Tibial nerve (tissue), 4 donors: ENCODE data around the gene PHETA2. TPM values are rescaled to one million over a fixed set of nuclear protein-coding genes. Genes with fewer than 3 reads are reported as not detected.
"Not testable (repeated sequence)": the region's sequence is repeated elsewhere in the genome, so short reads cannot be mapped to it uniquely, and the experiment has no call there.

Source experiments
- DNase-seq, 2 donors: peaks; one replicate each; pipeline ENCODE4 v3.0.0-alpha.2; 2019; ENCODE audit warnings: low spot score in 2 of 2
- H3K27ac ChIP-seq, 4 donors: fragments of 200-600 bp; sonication (generic) in 3 of 4; one replicate each; pipeline ENCODE4 v1.5.1; 2017 to 2019; ENCODE audit warnings: mild to moderate bottlenecking in 1 of 4
- H3K27me3 ChIP-seq, 2 donors: fragments of 200-600 bp; sonication (generic) in 1 of 2; one replicate each; pipeline versions ENCODE4 v1.5.1 to v1.6.0; 2017 to 2019
- H3K36me3 ChIP-seq, 3 donors: fragments of 200-600 bp; sonication (generic); one replicate each; pipeline ENCODE4 v1.5.1; 2018 to 2019
- H3K4me1 ChIP-seq, 4 donors: fragments of 200-600 bp; sonication (generic) in 3 of 4; one replicate each; pipeline ENCODE4 v1.5.1; 2017 to 2019
- H3K4me3 ChIP-seq, 4 donors: fragments of 200-600 bp; sonication (generic) in 3 of 4; one replicate each; pipeline ENCODE4 v1.5.1; 2017 to 2019; ENCODE audit warnings: mild to moderate bottlenecking in 1 of 4, moderate library complexity in 1 of 4
- H3K9me3 ChIP-seq, 4 donors: fragments of 200-600 bp; sonication (generic) in 3 of 4; one replicate each; pipeline ENCODE4 v1.5.1; 2017 to 2019
- CTCF ChIP-seq, 5 experiments: fragments of 200-600 bp in 3 of 5; fragments of 450-650 bp in 2 of 5; sonication (generic) in 3 of 5; IDR thresholded peaks; one replicate each; pipeline ENCODE4 v1.5.1; 2016 to 2019; ENCODE audit warnings: antibody characterized with exemption in 5 of 5, mild to moderate bottlenecking in 3 of 5, moderate library complexity in 2 of 5
- EP300 ChIP-seq, 2 donors: sonication (generic); formaldehyde crosslinking; IDR thresholded peaks; one replicate each; pipeline ENCODE4 v1.6.1; 2017; ENCODE audit warnings: antibody characterized with exemption in 2 of 2, mild to moderate bottlenecking in 1 of 2
- POLR2A ChIP-seq, 2 donors: fragments of 450-650 bp; IDR thresholded peaks; one replicate each; pipeline ENCODE4 v1.6.1; 2017; ENCODE audit warnings: antibody characterized with exemption in 2 of 2, mild to moderate bottlenecking in 2 of 2, moderate library complexity in 2 of 2
- WGBS, 2 donors: methylation state at CpG; one replicate each; pipeline ENCODE4 v1.1.5; 2018; 5-methylcytosine and 5-hydroxymethylcytosine counted together
- total RNA-seq, 4 donors: library from RNA; depleted of rRNA; stranded (reverse); fragments of >200 nt; gene quantifications; one replicate each; pipeline ENCODE4 v1.1.0, GENCODE V29; 2016

Gene PHETA2
- total RNA-seq, 4 donors from 2014 or later = 13.5 to 21.8 (median 16.0) TPM

- Histone ChIP-seq H3K4me1 (no peaks in the 10 kb centered on the region), H3K4me3 (no peak overlapping the region), H3K9me3 (peaks cover 0 to 17% (median 2%) of the 10 kb centered on the region in 4 donors), H3K27ac (no peak overlapping the region), H3K27me3 (no peaks in the 10 kb centered on the region), H3K36me3 (peaks cover 0 to 8% (median 0%) of the 10 kb centered on the region in 3 donors)
- no peak for DNase-seq
- WGBS, 2 donors = 91% methylated on average over 7 of the region's 7 CpGs
- TF ChIP-seq CTCF (IDR thresholded peaks at IDR 0.05) (peak in 1 of 5 experiments; percentile 13), EP300 (IDR thresholded peaks at IDR 0.05) (no peak)
Measured at GRCh38 chr22:42114721-42115120, 40.7 kb downstream of the PHETA2 start.

- H3K27me3 ChIP-seq, H3K4me3 ChIP-seq, H3K36me3 ChIP-seq, DNase-seq, H3K27ac ChIP-seq, H3K4me1 ChIP-seq: not testable (repeated sequence)
- peaks cover 0 to 17% (median 2%) of the 10 kb centered on the region in 4 donors for H3K9me3 ChIP-seq
- WGBS, 2 donors = 79 to 85% methylated on average over 6 of the region's 6 CpGs
Measured at GRCh38 chr22:42115420-42115830, 41.4 kb downstream of the PHETA2 start.

GRCh38 chr22:42116848-42117424 lies 42.9 kb downstream of the PHETA2 start:
- 86 to 91% methylated on average over 4 of the region's 4 CpGs for WGBS, 2 donors
- no peaks in the 10 kb centered on the region for H3K27me3 ChIP-seq
- H3K27ac ChIP-seq = no peak overlapping the region
- H3K36me3 ChIP-seq = peaks cover 0 to 8% (median 0%) of the 10 kb centered on the region in 3 donors
- H3K9me3 ChIP-seq = peaks cover 0 to 17% (median 2%) of the 10 kb centered on the region in 4 donors
- H3K4me3 ChIP-seq = no peak overlapping the region
- DNase-seq = no peak
- no peaks in the 10 kb centered on the region for H3K4me1 ChIP-seq
- TF ChIP-seq CTCF (IDR thresholded peaks at IDR 0.05) = no peak
- no peak for TF ChIP-seq POLR2A (IDR thresholded peaks at IDR 0.05)
- no peak for TF ChIP-seq EP300 (IDR thresholded peaks at IDR 0.05)

- not testable (repeated sequence) for H3K4me1 ChIP-seq, H3K9me3 ChIP-seq, H3K36me3 ChIP-seq, H3K27ac ChIP-seq, H3K27me3 ChIP-seq, H3K4me3 ChIP-seq, DNase-seq
- 77 to 81% methylated on average over 15 of the region's 15 CpGs for WGBS, 2 donors
Measured at GRCh38 chr22:42120231-42121021, 46.4 kb downstream of the PHETA2 start.

- not testable (repeated sequence) for H3K4me3 ChIP-seq, H3K4me1 ChIP-seq, H3K27me3 ChIP-seq, H3K27ac ChIP-seq, H3K36me3 ChIP-seq, DNase-seq, H3K9me3 ChIP-seq
- WGBS, 2 donors = no CpG with 5 or more reads among the region's 4 CpGs
Measured at GRCh38 chr22:42123529-42123928, 49.5 kb downstream of the PHETA2 start.

GRCh38 chr22:42127606-42128005 lies 53.6 kb downstream of the PHETA2 start:
- no peak for DNase-seq

GRCh38 chr22:42128007-42128406 lies 54.0 kb downstream of the PHETA2 start:
- not testable (repeated sequence) for H3K27me3 ChIP-seq, H3K36me3 ChIP-seq, H3K4me1 ChIP-seq, DNase-seq, H3K4me3 ChIP-seq, H3K27ac ChIP-seq
- peaks cover 0 to 10% (median 0%) of the 10 kb centered on the region in 4 donors for H3K9me3 ChIP-seq
- 83 to 85% methylated on average over 8 to 12 of the region's 13 CpGs for WGBS, 2 donors

More at GRCh38 chr22:42127606-42128005, 53.6 kb downstream of the PHETA2 start:
- H3K4me3 ChIP-seq = no peak overlapping the region
- H3K36me3 ChIP-seq = peaks cover 0 to 10% (median 0%) of the 10 kb centered on the region in 3 donors
- no peaks in the 10 kb centered on the region for H3K4me1 ChIP-seq
- no peaks in the 10 kb centered on the region for H3K27me3 ChIP-seq
- WGBS, 2 donors = 85 to 97% methylated on average over 5 to 13 of the region's 16 CpGs
- peaks cover 0 to 10% (median 0%) of the 10 kb centered on the region in 4 donors for H3K9me3 ChIP-seq
- H3K27ac ChIP-seq = no peak overlapping the region
- TF ChIP-seq EP300 (IDR thresholded peaks at IDR 0.05) = no peak
- no peak for TF ChIP-seq POLR2A (IDR thresholded peaks at IDR 0.05)
- no peak for TF ChIP-seq CTCF (IDR thresholded peaks at IDR 0.05)
